ENCODE data around the gene PHLDA1. TPM values are rescaled to one million over a fixed set of nuclear protein-coding genes. Genes with fewer than 3 reads are reported as not detected.

PHLDA1 gene
- total RNA-seq, 1 donor from 2014 or later, result 22.8 TPM

GRCh38 chr12:76007640-76008039, 23.9 kb downstream of the PHLDA1 start:
- DNase-seq, result no peak
- H3K27me3 ChIP-seq (ENCODE audit: low read depth), result no peaks in the 10 kb centered on the region
- H3K9me3 ChIP-seq (replicated peaks), result no peaks in the 10 kb centered on the region
- H3K27ac ChIP-seq (replicated peaks), result no peak overlapping the region
- H3K4me3 ChIP-seq, result no peak overlapping the region
- intact Hi-C loops (cut with micrococcal nuclease), result no loop called here
- H3K36me3 ChIP-seq, result no peaks in the 10 kb centered on the region
- TF ChIP-seq, protein P1, sequence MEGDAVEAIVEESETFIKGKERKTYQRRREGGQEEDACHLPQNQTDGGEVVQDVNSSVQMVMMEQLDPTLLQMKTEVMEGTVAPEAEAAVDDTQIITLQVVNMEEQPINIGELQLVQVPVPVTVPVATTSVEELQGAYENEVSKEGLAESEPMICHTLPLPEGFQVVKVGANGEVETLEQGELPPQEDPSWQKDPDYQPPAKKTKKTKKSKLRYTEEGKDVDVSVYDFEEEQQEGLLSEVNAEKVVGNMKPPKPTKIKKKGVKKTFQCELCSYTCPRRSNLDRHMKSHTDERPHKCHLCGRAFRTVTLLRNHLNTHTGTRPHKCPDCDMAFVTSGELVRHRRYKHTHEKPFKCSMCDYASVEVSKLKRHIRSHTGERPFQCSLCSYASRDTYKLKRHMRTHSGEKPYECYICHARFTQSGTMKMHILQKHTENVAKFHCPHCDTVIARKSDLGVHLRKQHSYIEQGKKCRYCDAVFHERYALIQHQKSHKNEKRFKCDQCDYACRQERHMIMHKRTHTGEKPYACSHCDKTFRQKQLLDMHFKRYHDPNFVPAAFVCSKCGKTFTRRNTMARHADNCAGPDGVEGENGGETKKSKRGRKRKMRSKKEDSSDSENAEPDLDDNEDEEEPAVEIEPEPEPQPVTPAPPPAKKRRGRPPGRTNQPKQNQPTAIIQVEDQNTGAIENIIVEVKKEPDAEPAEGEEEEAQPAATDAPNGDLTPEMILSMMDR (IDR thresholded peaks at IDR 0.05; ENCODE audit: borderline replicate concordance), result no peak
- no peaks in the 10 kb centered on the region for H3K4me1 ChIP-seq

GRCh38 chr12:76006028-76006925, 25.3 kb downstream of the PHLDA1 start:
- no peak for DNase-seq
- Histone ChIP-seq H3K4me1 (no peaks in the 10 kb centered on the region), H3K27ac (replicated peaks) (no peak overlapping the region), H3K36me3 (no peaks in the 10 kb centered on the region), H3K4me3 (no peak overlapping the region), H3K9me3 (replicated peaks) (no peaks in the 10 kb centered on the region), H3K27me3 (ENCODE audit: low read depth) (no peaks in the 10 kb centered on the region)
- intact Hi-C loops (cut with micrococcal nuclease), result no loop called here
- TF ChIP-seq, protein P1 (IDR thresholded peaks at IDR 0.05; ENCODE audit: borderline replicate concordance), result no peak

DNA sequence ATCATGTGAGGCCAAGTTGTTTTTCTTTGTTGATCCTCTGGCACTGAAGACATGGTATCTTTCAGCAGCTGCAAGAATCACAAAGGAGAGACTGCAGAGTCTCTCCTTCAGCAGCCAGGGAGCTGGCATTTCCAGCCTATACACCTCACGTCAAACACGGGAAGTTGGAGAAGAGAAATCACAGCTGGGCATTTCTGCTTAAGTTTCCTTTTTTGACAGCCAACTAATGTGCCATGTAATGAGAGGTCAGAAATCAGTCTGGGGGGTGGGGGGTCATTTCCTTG, 28.3 kb downstream of the PHLDA1 start:
- Histone ChIP-seq H3K4me3 (no peak overlapping the region), H3K36me3 (no peaks in the 10 kb centered on the region), H3K4me1 (no peaks in the 10 kb centered on the region), H3K27me3 (ENCODE audit: low read depth) (no peaks in the 10 kb centered on the region), H3K9me3 (replicated peaks) (no peaks in the 10 kb centered on the region), H3K27ac (replicated peaks) (no peak overlapping the region)
- TF ChIP-seq, protein P1 (IDR thresholded peaks at IDR 0.05; ENCODE audit: borderline replicate concordance), result no peak
- intact Hi-C loops (cut with micrococcal nuclease), result no loop called here
- DNase-seq, result no peak

DNA sequence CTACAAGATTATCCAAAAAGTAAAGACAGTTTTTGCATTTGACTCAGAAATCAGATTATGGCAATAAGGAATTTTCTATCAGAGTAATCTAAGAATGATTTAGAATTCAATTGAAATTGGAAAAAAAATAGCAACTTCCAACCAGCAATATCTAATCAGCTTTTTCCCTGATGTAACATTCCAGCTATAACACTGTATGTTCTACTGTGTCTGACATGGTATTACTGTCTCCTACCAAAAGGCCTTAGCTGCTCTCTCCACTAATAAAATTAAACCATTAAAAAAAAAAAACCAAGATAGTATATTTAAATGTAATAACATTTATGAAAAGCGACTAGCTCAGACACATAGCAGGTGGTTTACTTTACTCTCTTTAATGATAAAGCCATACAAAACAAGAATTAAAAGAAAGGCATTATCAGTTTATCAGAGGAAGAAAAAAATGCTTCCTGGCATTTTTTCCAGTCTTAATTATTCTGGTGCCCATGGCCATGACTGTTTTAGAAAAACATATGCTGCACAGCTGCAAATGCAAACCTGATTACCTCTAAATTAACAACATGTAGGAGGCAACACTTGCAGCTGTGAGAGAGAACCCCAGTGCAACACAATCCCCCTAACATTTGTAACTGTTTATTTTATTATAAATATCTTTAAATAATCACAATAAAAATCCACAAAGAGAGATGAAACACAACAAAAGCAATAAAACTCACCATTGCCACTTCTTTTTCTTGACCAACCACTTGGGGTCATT, 28.8 kb downstream of the PHLDA1 start:
- Histone ChIP-seq H3K9me3 (replicated peaks) (no peaks in the 10 kb centered on the region), H3K27ac (replicated peaks) (no peak overlapping the region), H3K36me3 (no peaks in the 10 kb centered on the region), H3K4me1 (peaks cover under 1% of the 10 kb centered on the region), H3K27me3 (ENCODE audit: low read depth) (no peaks in the 10 kb centered on the region), H3K4me3 (no peak overlapping the region)
- TF ChIP-seq, protein P1 (IDR thresholded peaks at IDR 0.05; ENCODE audit: borderline replicate concordance), result no peak
- intact Hi-C loops (cut with micrococcal nuclease), result no loop called here
- DNase-seq, result no peak

DNA sequence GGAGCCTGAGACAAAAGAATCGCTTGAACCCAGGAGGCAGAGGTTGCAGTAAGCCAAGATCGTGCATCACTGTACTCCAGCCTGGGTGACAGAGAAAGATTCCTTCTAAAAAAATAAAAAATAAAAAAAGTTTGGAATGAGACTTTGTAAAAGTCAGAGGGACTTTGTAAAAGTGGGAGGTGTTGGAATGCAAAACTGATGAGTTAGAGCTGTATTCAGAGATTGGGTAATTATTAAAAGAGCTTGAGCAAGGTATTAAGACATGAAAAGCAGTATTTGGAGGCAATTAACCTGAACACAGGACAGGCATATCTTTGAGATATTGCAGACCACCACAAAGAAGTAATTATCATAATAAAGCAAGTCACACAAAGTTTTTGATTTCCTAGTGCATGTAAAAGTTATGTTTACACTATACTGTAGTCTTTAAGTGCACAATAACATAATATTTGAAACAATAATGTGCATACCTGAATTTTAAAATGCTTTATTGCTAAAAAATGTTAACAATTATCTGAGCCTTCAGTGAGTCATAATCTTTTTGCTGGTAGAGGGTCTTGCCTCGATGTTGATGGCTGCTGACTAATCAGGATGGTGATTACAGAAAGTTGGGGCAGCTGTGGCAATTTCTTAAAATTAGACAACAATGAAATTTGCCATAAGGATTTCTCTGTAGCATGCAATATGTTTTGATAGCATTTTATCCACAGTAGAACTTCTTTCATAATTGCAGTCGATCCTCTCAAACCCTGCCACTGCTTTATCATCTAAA, 33.1 kb downstream of the PHLDA1 start:
- intact Hi-C loops (cut with micrococcal nuclease), result no loop called here
- Histone ChIP-seq H3K27me3 (ENCODE audit: low read depth) (no peaks in the 10 kb centered on the region), H3K9me3 (replicated peaks) (no peaks in the 10 kb centered on the region)

More for the DNA sequence above, 33.1 kb downstream of the PHLDA1 start:
- Histone ChIP-seq H3K4me3 (no peak overlapping the region), H3K27ac (replicated peaks) (no peak overlapping the region), H3K36me3 (no peaks in the 10 kb centered on the region), H3K4me1 (peaks cover 13% of the 10 kb centered on the region)
- DNase-seq, result no peak
- TF ChIP-seq, protein P1 (IDR thresholded peaks at IDR 0.05; ENCODE audit: borderline replicate concordance), result no peak

Data from left ventricle myocardium inferior (tissue), 1 donor.